Lower leg skin (tissue), 4 donors: Measurements from ENCODE around the gene CA6. TPM values are rescaled to one million over a fixed set of nuclear protein-coding genes. Genes with fewer than 3 reads are reported as not detected.
"Not testable (repeated sequence)": the region's sequence is repeated elsewhere in the genome, so short reads cannot be mapped to it uniquely, and the experiment has no call there.

Source experiments
- DNase-seq, 2 donors: peaks; one replicate each; pipeline ENCODE4 v3.0.0-alpha.2; 2019; ENCODE audit warnings: low spot score in 2 of 2
- H3K4me3 ChIP-seq: fragments of 200-600 bp; sonication (generic); 2 replicates; pipeline ENCODE4 v1.5.1; 2017; ENCODE audit warnings: mild to moderate bottlenecking, low read depth; ENCODE audit not compliant: poor library complexity, severe bottlenecking
- POLR2A ChIP-seq, 2 donors: fragments of 450-650 bp; IDR thresholded peaks; one replicate each; pipeline ENCODE4 v1.6.1; 2016 to 2017; ENCODE audit warnings: antibody characterized with exemption in 2 of 2, mild to moderate bottlenecking in 1 of 2, moderate library complexity in 1 of 2
- WGBS, 2 donors: methylation state at CpG; one replicate each; pipeline ENCODE4 v1.1.5; 2018; 5-methylcytosine and 5-hydroxymethylcytosine counted together
- intact Hi-C: fragments of 100-400 bp; cut with DNase I; formaldehyde crosslinking; loops from one replicate; pipeline ENCODE4 v1.15.0; 2023; ENCODE audit warnings: low total_unique reads
- total RNA-seq, 4 donors: library from RNA; depleted of rRNA; stranded (reverse); fragments of >200 nt; gene quantifications; one replicate each; pipeline ENCODE4 v1.1.0, GENCODE V29; 2016
- TF ChIP-seq, protein P1 (sequence below), 3 donors: fragments of 450-650 bp; IDR thresholded peaks; one replicate each; pipeline ENCODE4 v1.5.1; 2016; ENCODE audit warnings: antibody characterized with exemption in 3 of 3, mild to moderate bottlenecking in 3 of 3, moderate library complexity in 2 of 3

The CA6 gene
- total RNA-seq, 4 donors from 2014 or later, result 17.4 to 38.0 (median 26.6) TPM

DNA sequence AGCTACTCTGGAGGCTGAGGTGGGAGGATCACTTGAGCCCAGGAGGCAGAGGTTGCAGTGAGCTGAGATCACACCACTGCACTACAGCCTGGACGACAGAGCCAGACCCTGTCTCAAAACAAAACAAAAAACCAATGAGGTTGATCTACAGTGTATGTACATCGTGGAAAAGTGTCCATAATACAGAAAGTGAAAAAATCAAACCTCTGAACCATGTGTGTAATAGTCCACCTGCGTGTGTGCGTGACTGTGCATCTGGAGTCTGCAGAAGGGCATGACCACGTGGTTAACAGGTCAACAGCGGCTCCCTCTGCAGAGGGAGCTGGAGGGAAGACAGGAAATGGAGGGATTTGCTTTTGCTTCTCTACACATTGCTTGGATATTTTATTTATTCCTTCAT lies 34.8 kb upstream of the CA6 start:
- intact Hi-C loops, result loop anchor here (10.0 kb wide), 1 partner anchor 194 kb away; no protein-coding TSS in a partner anchor
- H3K4me3 ChIP-seq, result no peak overlapping the region
- TF ChIP-seq, protein P1, sequence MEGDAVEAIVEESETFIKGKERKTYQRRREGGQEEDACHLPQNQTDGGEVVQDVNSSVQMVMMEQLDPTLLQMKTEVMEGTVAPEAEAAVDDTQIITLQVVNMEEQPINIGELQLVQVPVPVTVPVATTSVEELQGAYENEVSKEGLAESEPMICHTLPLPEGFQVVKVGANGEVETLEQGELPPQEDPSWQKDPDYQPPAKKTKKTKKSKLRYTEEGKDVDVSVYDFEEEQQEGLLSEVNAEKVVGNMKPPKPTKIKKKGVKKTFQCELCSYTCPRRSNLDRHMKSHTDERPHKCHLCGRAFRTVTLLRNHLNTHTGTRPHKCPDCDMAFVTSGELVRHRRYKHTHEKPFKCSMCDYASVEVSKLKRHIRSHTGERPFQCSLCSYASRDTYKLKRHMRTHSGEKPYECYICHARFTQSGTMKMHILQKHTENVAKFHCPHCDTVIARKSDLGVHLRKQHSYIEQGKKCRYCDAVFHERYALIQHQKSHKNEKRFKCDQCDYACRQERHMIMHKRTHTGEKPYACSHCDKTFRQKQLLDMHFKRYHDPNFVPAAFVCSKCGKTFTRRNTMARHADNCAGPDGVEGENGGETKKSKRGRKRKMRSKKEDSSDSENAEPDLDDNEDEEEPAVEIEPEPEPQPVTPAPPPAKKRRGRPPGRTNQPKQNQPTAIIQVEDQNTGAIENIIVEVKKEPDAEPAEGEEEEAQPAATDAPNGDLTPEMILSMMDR (IDR thresholded peaks at IDR 0.05), result no peak
- TF ChIP-seq POLR2A (IDR thresholded peaks at IDR 0.05), result no peak
- no peak for DNase-seq
- 65 to 68% methylated on average over 6 of the region's 6 CpGs for WGBS, 2 donors

DNA sequence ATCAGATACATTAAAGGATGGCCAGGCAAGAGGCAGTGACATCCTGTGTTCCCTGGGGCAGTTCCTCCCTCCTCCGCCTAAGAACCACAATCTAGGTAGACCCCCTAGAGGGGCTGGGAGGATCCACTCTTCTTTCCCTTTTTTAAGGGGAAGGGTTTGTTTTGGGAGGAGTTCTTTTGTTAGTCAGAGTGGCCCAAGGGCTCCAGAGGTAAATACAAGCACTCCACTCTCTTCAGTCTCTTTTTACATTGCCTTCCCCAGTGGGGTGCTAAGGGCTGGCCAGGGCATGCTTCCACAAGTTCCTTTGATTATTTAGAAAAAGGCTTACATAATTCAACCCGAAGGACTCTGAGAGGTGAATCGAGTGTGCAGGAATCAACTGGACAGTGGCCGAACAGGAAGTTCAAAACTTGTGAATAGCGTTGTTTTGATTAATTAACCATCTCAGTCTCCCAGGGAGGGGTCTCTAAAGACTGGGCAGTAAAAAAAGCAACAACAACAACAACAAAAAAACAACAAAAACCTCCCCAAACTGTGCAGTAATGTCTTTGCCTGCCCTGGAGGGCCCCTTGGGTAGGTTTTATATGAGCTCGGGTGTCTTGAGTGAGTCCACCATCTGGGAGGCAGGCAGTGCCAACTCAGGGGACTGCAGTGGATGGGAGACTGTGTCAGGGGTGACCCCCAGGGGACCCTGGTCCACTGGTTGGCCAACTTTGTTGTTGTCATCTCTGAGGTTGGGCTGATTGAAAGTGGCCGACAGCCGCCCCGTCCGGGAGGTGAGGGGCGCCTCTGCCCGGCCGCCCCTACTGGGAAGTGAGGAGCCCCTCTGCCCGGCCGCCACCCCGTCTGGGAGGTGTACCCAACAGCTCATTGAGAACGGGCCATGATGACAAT lies 34.0 kb upstream of the CA6 start:
- WGBS, 2 donors, result 59 to 70% methylated on average over 6 to 8 of the region's 17 CpGs
- H3K4me3 ChIP-seq, result no peak overlapping the region
- no peak for DNase-seq
- intact Hi-C loops, result loop anchor here (10.0 kb wide), 1 partner anchor 193 kb away; no protein-coding TSS in a partner anchor
- TF ChIP-seq, protein P1 (IDR thresholded peaks at IDR 0.05), result no peak
- no peak for TF ChIP-seq POLR2A (IDR thresholded peaks at IDR 0.05)

DNA sequence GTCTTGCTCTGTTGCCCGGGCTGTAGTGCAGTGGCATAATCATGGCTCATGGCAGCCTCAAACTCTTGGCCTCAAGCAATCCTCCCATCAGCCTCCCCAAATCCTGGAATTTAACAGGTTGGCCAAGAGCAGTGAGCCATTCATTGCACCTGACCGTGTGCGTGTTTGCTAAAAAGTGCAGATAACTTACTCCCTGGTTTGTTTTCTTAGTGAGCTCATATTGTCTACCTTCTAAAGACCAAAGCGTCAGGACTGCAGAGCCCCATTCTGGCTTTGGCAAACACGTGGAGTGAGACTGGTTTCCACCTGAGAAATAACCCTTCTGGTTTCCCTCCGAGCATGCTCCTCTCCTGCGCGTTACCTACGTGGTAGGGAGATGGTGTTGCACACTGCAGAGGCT lies 32.2 kb upstream of the CA6 start:
- no peak for DNase-seq
- no peak overlapping the region for H3K4me3 ChIP-seq
- WGBS, 2 donors, result 73 to 83% methylated on average over 9 of the region's 9 CpGs
- TF ChIP-seq, protein P1 (IDR thresholded peaks at IDR 0.05), result no peak
- TF ChIP-seq POLR2A (IDR thresholded peaks at IDR 0.05), result no peak
- intact Hi-C loops, result loop anchor here (10.0 kb wide), 1 partner anchor 191 kb away; no protein-coding TSS in a partner anchor

DNA sequence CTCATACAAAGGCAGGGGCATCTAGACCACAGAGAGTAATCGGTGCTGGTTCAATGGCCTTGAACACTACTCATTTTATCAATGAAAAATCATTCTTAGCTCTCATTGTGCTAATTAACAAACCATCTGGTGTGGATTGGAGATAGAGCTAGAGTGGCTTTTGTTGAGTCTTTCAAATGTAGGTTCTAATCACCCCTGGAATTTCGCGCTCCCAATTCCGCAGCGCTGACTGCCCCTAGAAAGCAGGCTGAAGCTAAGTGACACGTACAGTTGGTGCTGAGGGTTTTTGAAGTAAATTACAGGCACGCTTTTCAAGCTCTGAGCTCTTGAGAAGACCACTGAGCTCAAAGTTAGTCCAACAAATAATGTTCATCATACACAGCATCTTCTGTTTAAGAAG lies 31.2 kb upstream of the CA6 start:
- WGBS, 2 donors, result 91 to 92% methylated on average over 7 of the region's 7 CpGs
- TF ChIP-seq, protein P1 (IDR thresholded peaks at IDR 0.05), result no peak
- TF ChIP-seq POLR2A (IDR thresholded peaks at IDR 0.05), result no peak
- H3K4me3 ChIP-seq, result no peak overlapping the region
- no peak for DNase-seq
- intact Hi-C loops, result loop anchor here (10.0 kb wide), 1 partner anchor 190 kb away; no protein-coding TSS in a partner anchor

DNA sequence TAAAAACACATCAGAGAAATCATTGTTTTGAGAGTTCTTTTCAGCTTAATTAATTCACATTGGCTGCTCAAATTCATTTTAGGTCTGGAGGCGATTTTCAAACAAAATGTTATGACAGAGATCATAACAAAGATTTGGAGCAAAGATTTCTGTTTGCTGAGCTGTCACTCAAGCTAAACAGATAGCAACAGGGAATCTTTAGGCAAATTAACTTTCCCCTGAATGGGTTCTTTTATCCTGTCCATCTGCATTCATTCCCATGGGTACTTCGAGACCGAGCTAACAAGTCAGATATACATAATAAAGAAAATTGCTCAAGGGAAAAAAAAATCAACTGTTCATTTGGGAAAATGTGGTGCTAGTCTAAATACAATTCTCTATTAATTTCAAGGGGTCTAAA lies 30.2 kb upstream of the CA6 start:
- H3K4me3 ChIP-seq, result no peak overlapping the region
- DNase-seq, result no peak
- TF ChIP-seq POLR2A (IDR thresholded peaks at IDR 0.05), result no peak
- TF ChIP-seq, protein P1 (IDR thresholded peaks at IDR 0.05), result no peak
- 42 to 44% methylated on average over 3 of the region's 3 CpGs for WGBS, 2 donors
- intact Hi-C loops, result loop anchor here (5.0 to 10.0 kb wide), 2 partner anchors 72 to 189 kb away; no protein-coding TSS in a partner anchor

DNA sequence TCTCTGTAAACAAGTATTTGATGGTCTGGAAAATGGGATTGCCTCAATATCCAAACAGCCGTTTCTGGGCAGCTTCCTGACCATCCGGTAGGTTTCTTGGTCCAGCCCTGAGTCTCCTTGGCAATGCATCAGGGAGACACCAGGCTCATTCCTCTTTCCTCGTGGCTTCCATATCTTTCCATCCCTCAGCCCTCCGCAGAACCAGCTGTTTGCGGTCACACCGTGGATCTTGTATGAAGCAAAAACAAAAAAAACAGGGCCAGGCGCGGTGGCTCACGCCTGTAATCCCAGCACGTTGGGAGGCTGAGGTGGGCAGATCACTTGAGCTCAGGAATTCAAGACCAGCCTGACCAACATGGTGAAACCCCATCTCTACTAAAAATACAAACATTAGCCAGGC lies 28.1 kb upstream of the CA6 start:
- intact Hi-C loops, result loop anchor here (5.0 to 10.0 kb wide), 2 partner anchors 70 to 187 kb away; no protein-coding TSS in a partner anchor
- DNase-seq, H3K4me3 ChIP-seq: not testable (repeated sequence)
- WGBS, 2 donors, result 76 to 80% methylated on average over 10 of the region's 10 CpGs
